HepG2 (cell line): ENCODE measurements around the gene FALEC. TPM values are rescaled to one million over a fixed set of nuclear protein-coding genes. Genes with fewer than 3 reads are reported as not detected.

ENCODE experiments used
- AKNA ChIP-seq: sonication (generic); formaldehyde crosslinking; IDR thresholded peaks from 2 replicates; pipeline ENCODE4 v1.4.0; 2020; ENCODE audit warnings: missing genetic modification reagents, borderline replicate concordance
- ELF4 ChIP-seq: sonication (generic); formaldehyde crosslinking; IDR thresholded peaks from 2 replicates; pipeline ENCODE4 v1.5.0; 2020; ENCODE audit warnings: missing genetic modification reagents, mild to moderate bottlenecking, moderate library complexity, borderline replicate concordance
- FOXO1 ChIP-seq: sonication (generic); formaldehyde crosslinking; IDR thresholded peaks from 2 replicates; pipeline ENCODE4 v1.4.0; 2020; ENCODE audit warnings: missing genetic modification reagents
- HDAC6 ChIP-seq: fragments of 200-600 bp; sonication (generic); IDR thresholded peaks from 2 replicates; pipeline ENCODE4 v1.7.0; 2017; ENCODE audit warnings: mild to moderate bottlenecking, antibody characterized with exemption, low read length, low read depth
- IRX3 ChIP-seq: sonication (generic); formaldehyde crosslinking; IDR thresholded peaks from 2 replicates; pipeline ENCODE4 v1.8.1; 2023; ENCODE audit warnings: mild to moderate bottlenecking, low read depth, missing genetic modification reagents, borderline replicate concordance
- MTERF4 ChIP-seq: sonication (generic); formaldehyde crosslinking; IDR thresholded peaks from 2 replicates; pipeline ENCODE4 v1.8.0; 2023; ENCODE audit warnings: mild to moderate bottlenecking, missing genetic modification reagents
- PAXIP1 ChIP-seq: sonication (generic); formaldehyde crosslinking; conservative IDR thresholded peaks from 2 replicates; pipeline ENCODE4 v1.4.0; 2020; ENCODE audit warnings: mild to moderate bottlenecking, missing genetic modification reagents, moderate library complexity
- PTBP1 ChIP-seq: fragments of 200-400 bp; formaldehyde crosslinking; IDR thresholded peaks from 2 replicates; pipeline ENCODE4 v1.6.1; 2018; ENCODE audit warnings: low read length, low read depth; ENCODE audit not compliant: poor library complexity, severe bottlenecking
- SP5 ChIP-seq: IDR thresholded peaks from 2 replicates; pipeline ENCODE4 v1.6.1; 2016; ENCODE audit warnings: low read depth, borderline replicate concordance
- TRIM22 ChIP-seq: fragments of 450-650 bp; IDR thresholded peaks from 2 replicates; pipeline ENCODE4 v1.6.1; 2017
- ZFX ChIP-seq: sonication (generic); formaldehyde crosslinking; IDR thresholded peaks from 2 replicates; pipeline ENCODE4 v1.4.0; 2020; ENCODE audit warnings: mild to moderate bottlenecking, low read depth, missing genetic modification reagents, moderate library complexity
- ZNF263 ChIP-seq: sonication (generic); formaldehyde crosslinking; IDR thresholded peaks from 2 replicates; pipeline ENCODE4 v1.4.0; 2020; ENCODE audit warnings: missing genetic modification reagents
- ZNF512B ChIP-seq: sonication (generic); formaldehyde crosslinking; IDR thresholded peaks from 2 replicates; pipeline ENCODE4 v1.5.1; 2020; ENCODE audit warnings: missing genetic modification reagents, mild to moderate bottlenecking, borderline replicate concordance
- ZNF549 ChIP-seq: sonication (generic); formaldehyde crosslinking; IDR thresholded peaks from 2 replicates; pipeline ENCODE4 v1.5.0; 2020; ENCODE audit warnings: missing genetic modification reagents
- polyA plus RNA-seq, 8 experiments: library from polyadenylated mRNA; depleted of rRNA in 3 of 8; stranded (reverse) in 7 of 8; unstranded in 1 of 8; fragments of >200 nt; fragmentation: Illumina TruSeq in 4 of 8; extraction: Trizol in 4 of 8; gene quantifications; 2 replicates each; pipeline versions ENCODE4 v1.2.1 to v1.2.3, GENCODE V29; 2011 to 2016; ENCODE audit warnings: low read depth in 4 of 8, missing spikeins in 1 of 8, mixed read lengths in 1 of 8; ENCODE audit not compliant: insufficient read depth in 1 of 8
- total RNA-seq, 5 experiments: library from RNA; depleted of rRNA; stranded (reverse); fragments of >200 nt; fragmentation: Illumina TruSeq; extraction: Trizol; gene quantifications; 2 replicates each; pipeline ENCODE4 v1.2.3, GENCODE V29; 2016; ENCODE audit warnings: low read depth in 1 of 5

FALEC gene
- total and polyA plus RNA-seq, 2 of the 13 experiments (the other 11 are each of a cell fraction or from before 2014, with no cell fraction given) = 0.33 to 0.71 TPM

GRCh38 chr1:150579110-150579944, 63.8 kb downstream of the FALEC start, which contains the start of gene MCL1 (continued):
- TF ChIP-seq AKNA (CRISPR knock-in tag) (no peak), FOXO1 (CRISPR knock-in tag) (no peak), TRIM22 (no peak), ZFX (CRISPR knock-in tag) (peak; percentile 93), SP5 (CRISPR knock-in tag) (0 out of 2 replicates have a peak, but pooled peaks have one; percentile 20), ELF4 (CRISPR knock-in tag) (no peak), PTBP1 (peak; percentile 37), HDAC6 (peak; percentile 94), ZNF549 (no peak), PAXIP1 (CRISPR knock-in tag) (peak; percentile 39; the same call in 1 of the 2 replicates), MTERF4 (CRISPR knock-in tag) (no peak), ZNF512B (CRISPR knock-in tag) (no peak), ZNF263 (CRISPR knock-in tag) (peak; percentile 90), IRX3 (no peak)
